IMR-90 (cell line): ENCODE measurements around the gene DZIP1.
A peak's percentile ranks its signal among the peaks of the same experiment; 100 is the strongest.

Source experiments
- BHLHE40 ChIP-seq: fragments of 150-350 bp; IDR thresholded peaks from 2 replicates; pipeline ENCODE4 v1.6.1; 2016; ENCODE audit warnings: mild to moderate bottlenecking, low read depth, low read length
- CEBPB ChIP-seq: IDR thresholded peaks from 2 replicates; pipeline ENCODE4 v1.6.1; 2012; ENCODE audit warnings: low read depth, low read length, improper control_type of control experiment
- FOS ChIP-seq: fragments of 150-350 bp; IDR thresholded peaks from 2 replicates; pipeline ENCODE4 v1.6.1; 2016; ENCODE audit warnings: low read depth, low read length
- MXI1 ChIP-seq: IDR thresholded peaks from 2 replicates; pipeline ENCODE4 v1.6.1; 2012; ENCODE audit warnings: low read depth, mild to moderate bottlenecking, low read length, moderate library complexity, borderline replicate concordance
- NFE2L2 ChIP-seq: fragments of 150-350 bp; IDR thresholded peaks from 2 replicates; pipeline ENCODE4 v1.6.1; 2016; ENCODE audit warnings: low read depth, mild to moderate bottlenecking, low read length
- POLR2A ChIP-seq: IDR thresholded peaks from 2 replicates; pipeline ENCODE4 v1.6.1; 2012; ENCODE audit warnings: mild to moderate bottlenecking, low read depth, low read length
- RAD21 ChIP-seq: IDR thresholded peaks from 2 replicates; pipeline ENCODE4 v1.6.1; 2012; ENCODE audit warnings: low read length, improper control_type of control experiment
- RCOR1 ChIP-seq: IDR thresholded peaks from 2 replicates; pipeline ENCODE4 v1.6.1; 2012; ENCODE audit warnings: mild to moderate bottlenecking, low read length, improper control_type of control experiment; ENCODE audit not compliant: insufficient replicate concordance
- TF ChIP-seq, protein P1 (sequence below): conservative IDR thresholded peaks from 2 replicates; pipeline ENCODE4 v1.5.1; 2012; ENCODE audit warnings: mild to moderate bottlenecking, low read depth, low read length, improper control_type of control experiment
- TF ChIP-seq, protein P2 (sequence below): fragments of 150-350 bp; IDR thresholded peaks from 2 replicates; pipeline ENCODE4 v1.6.1; 2016; ENCODE audit warnings: low read depth, mild to moderate bottlenecking, low read length, moderate library complexity, borderline replicate concordance

DNA sequence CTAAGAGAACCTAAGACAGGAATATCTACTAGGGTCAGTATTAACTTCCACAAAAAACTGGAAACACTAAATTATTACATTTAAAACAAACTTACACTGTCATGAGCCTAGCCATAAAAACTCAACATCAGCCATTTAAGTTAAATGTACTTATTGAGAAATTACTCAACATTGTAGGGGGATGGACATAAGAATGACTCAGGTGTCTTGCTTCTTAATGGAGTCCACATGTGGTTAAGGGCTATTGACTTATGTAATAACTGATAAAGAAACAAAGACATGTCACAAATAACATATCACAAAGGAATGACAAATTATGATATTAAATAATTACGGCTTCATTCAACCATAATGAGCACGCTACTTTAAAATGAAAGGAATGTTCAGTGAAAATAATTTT lies 55.8 kb downstream of the DZIP1 start:
- TF ChIP-seq FOS (no peak), RCOR1 (no peak), POLR2A (no peak), CEBPB (0 out of 2 replicates have a peak, but pooled peaks have one; percentile 13), BHLHE40 (no peak), RAD21 (no peak), MXI1 (no peak), NFE2L2 (no peak)
- TF ChIP-seq, protein P1, sequence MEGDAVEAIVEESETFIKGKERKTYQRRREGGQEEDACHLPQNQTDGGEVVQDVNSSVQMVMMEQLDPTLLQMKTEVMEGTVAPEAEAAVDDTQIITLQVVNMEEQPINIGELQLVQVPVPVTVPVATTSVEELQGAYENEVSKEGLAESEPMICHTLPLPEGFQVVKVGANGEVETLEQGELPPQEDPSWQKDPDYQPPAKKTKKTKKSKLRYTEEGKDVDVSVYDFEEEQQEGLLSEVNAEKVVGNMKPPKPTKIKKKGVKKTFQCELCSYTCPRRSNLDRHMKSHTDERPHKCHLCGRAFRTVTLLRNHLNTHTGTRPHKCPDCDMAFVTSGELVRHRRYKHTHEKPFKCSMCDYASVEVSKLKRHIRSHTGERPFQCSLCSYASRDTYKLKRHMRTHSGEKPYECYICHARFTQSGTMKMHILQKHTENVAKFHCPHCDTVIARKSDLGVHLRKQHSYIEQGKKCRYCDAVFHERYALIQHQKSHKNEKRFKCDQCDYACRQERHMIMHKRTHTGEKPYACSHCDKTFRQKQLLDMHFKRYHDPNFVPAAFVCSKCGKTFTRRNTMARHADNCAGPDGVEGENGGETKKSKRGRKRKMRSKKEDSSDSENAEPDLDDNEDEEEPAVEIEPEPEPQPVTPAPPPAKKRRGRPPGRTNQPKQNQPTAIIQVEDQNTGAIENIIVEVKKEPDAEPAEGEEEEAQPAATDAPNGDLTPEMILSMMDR: no peak
- TF ChIP-seq, protein P2, sequence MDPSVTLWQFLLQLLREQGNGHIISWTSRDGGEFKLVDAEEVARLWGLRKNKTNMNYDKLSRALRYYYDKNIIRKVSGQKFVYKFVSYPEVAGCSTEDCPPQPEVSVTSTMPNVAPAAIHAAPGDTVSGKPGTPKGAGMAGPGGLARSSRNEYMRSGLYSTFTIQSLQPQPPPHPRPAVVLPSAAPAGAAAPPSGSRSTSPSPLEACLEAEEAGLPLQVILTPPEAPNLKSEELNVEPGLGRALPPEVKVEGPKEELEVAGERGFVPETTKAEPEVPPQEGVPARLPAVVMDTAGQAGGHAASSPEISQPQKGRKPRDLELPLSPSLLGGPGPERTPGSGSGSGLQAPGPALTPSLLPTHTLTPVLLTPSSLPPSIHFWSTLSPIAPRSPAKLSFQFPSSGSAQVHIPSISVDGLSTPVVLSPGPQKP: no peak
